Suppressor macrophage treated with lipopolysaccharide for 1 hour (primary cell): ENCODE results near the gene ARL15.
A peak's percentile ranks its signal among the peaks of the same experiment; 100 is the strongest.
"Not testable (repeated sequence)": the region's sequence is repeated elsewhere in the genome, so short reads cannot be mapped to it uniquely, and the experiment has no call there.

Experiments used
- DNase-seq, 3 donors: peaks; one replicate each; pipeline ENCODE4 v3.0.0-alpha.2; 2020 to 2022

ARL15 gene

DNA sequence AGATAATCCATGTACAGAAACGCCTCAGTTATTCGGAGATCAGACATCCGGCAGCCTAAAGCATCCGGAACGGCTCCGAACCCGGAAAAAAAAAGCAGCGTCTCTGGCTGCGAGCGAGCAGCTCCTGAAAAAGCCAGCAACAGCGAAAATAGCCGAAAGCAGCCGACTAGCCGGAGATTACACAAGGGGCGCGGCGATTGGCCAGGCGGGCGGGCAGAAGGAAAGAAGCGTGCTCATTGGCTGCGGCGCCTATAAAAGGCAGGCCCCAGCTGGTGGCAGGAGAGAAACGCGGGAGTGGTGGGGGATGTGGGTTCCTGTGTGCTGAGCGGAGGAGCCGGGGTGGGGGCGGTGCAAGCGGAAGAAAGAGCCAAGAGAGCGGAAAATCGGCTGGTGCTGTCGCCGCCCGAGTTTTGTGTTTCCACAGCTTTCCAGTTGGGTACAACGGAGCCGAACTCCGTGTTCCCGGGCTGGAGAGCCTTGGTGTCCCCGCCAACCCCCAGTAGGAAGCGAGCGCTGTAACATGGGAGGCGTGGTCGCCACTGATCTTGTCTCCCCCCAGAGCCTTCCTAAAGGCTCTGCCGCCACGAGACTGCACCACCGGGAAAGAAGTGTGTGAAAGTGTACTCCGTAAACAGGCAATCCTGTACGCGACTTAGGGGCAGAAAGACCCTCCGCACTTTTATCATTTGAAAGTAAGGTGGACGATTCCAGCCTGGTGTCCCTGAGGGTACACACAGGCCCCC, at the start of gene ARL15:
TSS of gene ARL15 (minus strand) at position 141 of the 743 bp plus-strand sequence.
- peak; percentile 98 to 99 (median 99) for DNase-seq

DNA sequence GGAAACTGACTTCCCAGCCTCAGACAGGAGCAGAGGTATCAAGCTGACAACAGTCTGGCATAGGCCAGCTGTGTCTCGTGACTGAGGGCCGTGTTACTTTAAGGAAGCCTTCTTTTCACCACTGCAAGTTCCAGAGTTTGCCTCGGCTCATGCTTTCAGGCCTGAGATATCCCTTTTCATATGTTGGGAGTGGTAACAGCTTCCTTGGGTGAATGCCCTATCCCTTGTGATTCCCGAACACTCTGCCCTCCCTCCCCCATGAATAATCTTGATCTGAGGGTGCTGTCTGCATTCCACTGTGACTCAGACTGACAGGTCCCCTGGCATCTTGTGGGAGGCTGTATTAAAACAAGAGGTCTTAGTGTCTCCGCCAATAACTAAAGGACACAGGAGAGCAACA, 49.7 kb upstream of the ARL15 start:
- DNase-seq: no peak

DNA sequence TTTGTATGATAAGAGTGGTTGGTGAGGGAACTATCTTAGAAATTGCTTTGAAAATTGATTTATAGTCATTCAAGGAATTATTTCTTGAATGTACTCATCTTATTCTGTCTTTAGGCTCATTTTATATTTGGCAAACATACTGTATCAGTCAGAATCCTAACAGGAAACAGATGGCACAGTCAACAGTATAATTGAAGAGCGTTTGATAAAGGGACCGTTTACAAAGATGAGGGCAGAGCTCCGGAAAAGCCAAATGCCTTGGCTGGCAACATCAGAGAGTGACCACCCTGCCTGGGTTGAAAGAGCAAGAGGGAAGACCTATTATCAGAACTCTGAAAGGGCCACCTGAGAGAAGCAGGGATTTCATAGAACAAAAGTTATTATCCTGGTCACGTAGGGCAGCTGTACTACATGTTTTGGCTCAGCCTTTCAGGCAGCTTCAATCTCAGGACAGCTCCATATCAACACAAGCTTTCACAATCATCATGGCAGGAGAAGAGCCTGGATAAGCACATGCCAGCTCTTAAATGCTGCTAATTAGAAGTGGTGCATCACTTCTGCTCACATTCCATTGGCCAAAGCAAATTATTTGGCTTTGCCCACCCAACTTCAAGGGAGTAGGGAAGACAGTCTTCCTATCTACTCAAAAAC, 47.2 kb upstream of the ARL15 start:
- DNase-seq: no peak

DNA sequence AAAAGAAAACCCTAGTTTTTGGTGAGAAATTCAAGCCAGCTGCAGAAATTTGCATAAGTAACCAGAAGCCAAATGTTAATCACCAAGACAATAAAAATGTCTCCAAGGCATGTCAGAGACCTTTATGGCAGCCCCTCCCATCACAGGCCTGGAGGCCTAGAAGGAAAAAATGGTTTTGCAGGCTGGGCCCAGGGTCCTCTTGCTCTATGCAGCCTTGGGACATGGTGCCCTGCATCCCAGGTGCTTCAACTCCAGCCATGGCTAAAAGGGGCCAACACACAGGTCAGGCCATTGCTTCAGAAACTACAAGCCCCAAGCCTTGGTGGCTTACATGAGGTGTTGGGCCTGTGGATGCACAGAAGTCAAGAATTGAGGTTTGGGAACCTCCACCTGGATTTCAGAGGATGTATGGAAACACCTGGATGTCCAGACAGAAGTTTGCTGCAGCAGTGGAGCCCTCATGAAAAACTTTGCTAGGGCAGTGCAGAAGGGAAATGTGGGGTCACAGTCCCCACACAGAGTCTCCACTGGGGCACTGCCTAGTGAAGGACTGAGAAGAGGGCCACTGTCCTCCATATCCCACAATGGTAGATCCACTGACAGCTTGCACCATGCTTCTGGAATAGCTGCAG, 43.7 kb upstream of the ARL15 start:
- not testable (repeated sequence) for DNase-seq

DNA sequence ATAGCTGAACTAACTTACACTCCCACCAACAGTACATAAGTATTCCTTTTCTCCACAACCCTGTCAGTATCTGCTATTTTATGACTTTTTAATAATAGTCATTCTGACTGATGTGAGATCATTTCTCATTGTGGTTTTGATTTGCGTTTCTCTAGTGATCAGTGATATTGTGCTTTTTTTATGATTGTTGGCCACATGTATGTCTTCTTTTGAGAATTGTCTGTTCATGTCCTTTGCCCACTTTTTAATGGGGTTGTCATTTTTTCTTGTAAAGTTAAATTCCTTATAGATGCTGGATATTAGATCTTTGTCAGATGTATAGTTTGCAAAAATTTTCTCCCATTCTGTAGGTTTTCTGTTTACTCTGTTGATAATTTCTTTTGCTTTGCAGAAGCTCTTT, 42.2 kb upstream of the ARL15 start:
- not testable (repeated sequence) for DNase-seq

DNA sequence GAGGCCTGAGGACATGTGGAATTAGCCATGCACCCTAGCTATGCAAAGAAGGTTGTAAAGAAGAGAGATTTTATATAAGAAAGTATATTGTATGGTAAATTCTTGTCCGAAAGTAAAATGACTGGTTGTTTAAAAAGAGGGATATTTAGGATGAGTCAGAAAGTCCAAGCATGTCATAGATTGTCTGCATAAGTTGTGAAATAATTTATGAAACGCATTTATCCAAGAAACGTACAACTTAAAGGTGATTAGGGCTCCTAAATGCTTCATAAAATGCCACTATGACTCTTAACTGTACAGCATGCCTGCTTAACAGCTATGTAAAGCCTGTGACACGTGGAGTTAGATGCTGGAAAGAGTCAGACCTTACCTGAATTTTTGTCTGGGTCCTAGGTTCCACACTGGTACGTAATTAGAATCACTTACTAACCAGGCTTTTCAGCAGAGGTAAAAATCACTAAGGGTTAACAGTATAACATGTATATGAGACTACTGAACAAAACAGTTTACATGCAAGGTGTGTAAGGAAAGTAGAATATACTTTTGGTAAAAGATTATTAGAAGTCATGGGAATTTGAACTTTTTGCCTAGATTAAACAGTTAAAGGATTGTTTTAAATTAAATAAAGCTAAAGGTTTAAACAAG, 37.0 kb upstream of the ARL15 start:
- no peak for DNase-seq

DNA sequence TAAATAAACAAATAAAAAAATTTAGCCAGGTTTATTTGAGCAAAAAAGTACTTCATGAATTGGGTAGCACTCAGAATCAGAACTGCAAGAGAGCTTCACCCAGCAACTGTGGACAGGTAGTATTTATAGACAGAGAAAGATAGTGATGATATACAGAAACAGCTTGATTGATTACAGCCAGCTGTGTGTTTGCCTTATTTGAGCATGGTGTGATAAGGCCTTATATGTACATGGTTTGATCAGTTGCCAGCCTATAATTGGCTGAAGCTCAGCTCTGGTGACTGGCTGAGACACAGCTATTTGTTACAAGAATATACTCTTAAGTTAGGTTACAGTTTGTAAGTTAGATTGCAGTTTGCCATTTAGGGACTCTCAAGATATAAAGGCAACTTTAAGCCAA, 34.3 kb upstream of the ARL15 start:
- no peak for DNase-seq

DNA sequence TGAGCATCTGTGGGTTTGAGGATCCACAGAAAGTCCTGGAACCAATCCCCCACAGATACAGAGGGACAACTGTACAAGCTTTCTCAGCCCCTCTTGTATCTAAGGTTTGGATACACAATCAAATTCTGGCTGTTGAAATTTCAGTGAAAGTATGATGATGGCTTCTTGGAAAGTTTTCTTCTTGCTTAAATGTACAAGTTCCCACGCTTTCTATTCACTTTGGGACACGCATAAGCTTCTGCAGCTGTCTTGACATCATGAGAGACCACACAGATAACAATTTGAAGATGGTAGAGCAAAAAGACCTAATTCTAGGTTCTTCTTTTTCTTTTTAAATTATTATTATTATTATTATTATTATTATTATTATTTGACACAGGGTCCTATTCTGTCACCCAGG, 31.6 kb upstream of the ARL15 start:
- DNase-seq: no peak

DNA sequence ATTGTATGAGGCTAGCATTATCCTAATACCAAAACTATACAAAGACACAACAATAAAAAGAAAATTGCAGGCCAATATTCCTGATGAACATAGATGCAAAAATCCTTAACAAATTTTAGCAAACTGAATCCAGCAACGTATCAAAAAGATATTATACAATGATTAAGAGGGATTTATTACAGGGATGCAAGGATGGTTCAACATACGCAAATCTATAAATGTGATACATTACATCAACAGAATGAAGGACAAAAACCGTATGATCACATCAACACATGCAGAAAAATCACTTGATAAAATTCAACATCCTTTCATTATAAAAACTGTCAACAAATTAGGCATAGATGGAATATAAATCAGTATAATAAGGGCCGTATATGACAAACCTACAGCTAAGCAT, 27.1 kb upstream of the ARL15 start:
- no peak for DNase-seq

DNA sequence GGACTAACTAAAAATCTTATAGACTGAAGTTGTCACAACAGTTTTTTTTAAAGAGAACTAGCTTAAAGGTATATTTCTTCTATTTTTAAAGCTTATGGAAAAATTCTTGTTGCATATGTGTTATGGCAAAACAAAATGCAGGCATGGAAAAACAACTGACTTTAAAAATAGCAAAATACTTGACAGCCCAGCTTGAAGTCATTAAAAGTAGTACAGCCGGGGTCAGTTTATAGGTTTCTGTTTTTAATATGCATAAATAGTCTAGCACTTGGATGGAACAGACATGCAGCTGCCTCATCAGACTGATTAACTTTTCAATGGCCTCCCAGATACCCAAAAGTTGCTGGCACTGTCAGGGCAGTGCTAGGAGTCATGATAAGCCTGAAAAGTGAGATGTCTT, 22.3 kb upstream of the ARL15 start:
- no peak for DNase-seq

DNA sequence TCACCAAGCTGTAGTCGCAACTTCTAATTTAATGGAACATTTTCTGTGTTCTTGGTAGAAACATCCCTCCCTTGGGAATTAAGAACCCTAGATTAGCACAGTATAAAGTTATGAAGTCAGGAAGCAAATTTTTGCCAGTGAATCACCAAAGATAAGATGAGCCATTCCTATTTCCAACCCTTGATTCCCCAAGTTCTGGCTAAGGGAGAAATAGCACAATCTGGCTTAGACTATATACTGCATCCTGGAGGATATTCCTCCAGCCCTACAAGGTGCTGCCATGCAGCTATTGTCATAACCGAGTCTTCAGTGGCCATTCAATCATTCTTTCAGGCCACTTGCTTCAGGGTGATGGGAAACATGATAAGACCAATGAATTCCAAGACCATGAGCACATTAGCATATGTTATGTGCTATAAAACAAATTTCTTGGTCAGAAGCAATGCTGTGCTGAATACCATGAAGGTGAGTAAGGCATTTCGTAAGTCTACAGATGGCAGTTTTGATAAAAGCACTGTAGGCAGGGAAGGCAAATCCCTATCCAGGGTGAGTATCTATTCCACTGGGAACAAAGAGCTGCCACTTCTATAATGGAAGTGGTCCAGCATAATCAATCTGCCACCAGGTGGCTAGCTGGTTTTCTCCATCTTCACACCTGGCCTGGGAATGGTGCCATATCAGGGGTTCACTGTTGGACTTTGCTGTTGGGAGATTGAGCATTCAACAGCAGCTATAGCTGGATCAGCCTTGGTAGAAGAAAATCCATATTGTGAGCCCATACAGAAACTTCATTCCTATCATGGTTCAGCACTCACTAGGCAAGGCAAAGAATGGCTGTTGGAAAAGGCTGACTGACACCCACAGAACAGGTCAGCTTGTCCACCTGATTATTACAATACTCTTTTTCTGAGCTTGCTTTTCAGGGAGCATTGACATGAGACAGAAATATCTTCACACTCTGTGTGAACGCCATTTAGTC, 19.6 kb upstream of the ARL15 start:
- no peak for DNase-seq

DNA sequence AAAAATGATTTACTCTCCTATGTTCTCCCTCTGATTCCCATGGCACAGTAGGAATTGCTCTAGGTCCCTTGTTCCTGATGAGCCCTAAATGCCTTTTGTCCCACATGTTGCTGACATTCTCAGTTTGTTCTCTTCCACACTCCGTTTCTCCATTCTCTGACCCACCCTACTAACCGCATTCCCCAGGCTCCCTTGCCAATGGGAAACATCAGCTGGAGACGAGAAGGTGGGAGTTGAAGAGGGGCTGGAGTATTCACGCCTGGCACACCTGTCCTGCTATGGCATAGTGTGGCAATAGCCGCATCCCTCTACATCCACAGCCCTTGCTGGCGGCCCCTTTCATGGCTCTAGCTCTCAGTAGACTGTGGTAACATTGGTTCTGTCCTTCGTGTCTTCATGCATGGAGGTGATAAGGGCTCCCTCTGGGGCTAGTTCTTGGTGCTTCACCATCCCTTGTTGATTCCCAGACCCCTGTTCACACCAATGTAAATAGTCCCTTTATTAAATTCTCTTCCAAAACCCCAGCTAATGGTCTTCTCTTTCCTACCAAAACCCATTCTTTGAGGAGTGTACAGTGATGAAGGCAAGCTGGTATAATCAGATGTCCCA, 16.4 kb upstream of the ARL15 start:
- DNase-seq: no peak

DNA sequence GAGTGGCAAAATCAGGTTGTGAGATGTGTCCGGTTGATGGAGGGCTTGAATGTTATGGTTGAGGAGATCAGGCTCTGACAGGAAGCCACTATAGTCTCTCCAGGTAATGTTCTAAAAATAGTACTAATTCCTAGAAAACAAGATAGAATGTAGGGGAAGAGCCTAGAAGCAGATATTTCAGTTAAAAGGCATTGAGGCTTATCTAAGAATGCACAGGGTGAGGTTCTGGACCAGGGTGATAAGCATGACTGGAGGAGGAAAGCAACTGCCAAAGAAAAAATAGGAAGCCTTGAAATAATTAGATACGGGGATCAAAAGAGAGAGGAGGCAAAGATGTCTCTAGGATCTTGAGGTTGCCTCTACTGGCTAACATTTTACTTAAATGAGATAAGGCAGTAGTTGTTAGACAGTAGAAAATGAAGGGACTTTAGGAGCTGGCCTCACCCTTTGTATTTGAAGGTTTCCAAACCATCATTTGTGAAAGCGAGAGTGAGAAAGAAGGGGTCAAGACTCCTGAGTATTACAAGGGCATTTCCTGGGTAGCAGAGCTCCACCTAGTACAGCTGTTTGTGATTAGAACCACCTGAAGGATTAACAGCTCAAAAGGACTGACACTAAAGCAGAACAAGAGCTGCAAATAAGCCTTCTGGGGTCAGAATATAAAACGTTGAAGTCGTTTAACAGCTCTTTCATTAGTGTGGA, 15.4 kb upstream of the ARL15 start:
- DNase-seq: no peak

DNA sequence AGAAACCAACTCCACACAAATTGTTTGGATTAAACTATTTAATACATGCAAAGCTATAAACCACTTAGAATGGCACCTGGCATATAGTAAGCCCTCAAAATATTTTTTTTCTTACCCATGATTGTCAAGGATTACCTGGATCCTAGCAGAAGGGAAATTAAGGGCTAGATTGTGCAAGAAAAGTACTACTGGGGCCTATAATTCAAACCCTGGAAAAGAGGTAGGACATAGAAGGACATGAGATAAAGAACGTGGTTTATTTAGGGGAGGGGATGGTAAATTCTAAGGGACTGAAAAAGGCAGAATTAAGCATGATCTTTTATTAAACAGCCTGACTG, 14.9 kb upstream of the ARL15 start:
- no peak for DNase-seq

DNA sequence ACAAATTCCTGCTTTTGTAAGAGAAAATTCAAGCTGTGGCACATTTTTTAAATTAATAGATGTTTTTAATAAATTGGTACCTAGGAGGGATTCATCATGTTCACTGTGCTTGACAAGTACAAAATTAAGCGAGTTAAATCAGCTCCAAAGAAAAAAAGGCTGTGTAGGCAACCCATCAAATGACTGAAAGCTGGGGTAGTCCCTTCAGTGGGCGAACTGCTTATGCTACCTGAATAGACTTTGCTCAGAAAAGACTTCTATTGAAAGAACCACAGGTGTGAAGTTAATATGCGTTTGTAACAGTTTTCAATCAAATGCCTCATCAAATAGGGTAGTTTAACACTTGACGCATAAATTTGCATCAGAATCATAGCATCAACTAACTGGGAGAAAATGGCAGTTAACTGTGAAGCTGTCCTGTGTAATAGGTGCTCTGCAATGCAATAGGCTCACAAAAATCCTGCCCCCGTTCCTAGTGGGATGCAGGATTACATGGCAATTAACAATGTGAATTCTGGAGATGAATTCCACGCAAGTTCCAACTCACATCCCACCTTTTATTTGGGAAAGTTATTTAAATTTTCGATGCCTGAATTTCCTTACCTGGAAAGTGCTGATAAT, 14.4 kb upstream of the ARL15 start:
- no peak for DNase-seq

DNA sequence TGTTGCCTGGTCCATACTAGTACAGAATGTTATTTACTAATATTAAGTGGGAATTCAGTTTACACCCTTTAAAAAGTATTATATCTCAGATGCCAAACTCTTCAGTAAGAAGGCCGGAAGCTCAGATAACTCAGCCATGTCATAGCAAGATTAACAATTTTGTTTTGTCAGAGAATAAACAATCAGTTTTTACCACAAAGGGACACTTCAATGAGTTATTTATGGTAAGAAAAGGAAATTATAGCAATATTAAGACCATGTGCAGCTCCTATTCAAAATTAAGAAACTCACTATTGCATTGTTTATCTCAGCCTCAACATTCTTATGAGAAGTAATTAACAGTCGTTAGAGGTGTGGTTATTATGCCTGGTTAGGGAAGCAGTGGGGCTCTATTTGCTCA, 13.1 kb upstream of the ARL15 start:
- DNase-seq: no peak

DNA sequence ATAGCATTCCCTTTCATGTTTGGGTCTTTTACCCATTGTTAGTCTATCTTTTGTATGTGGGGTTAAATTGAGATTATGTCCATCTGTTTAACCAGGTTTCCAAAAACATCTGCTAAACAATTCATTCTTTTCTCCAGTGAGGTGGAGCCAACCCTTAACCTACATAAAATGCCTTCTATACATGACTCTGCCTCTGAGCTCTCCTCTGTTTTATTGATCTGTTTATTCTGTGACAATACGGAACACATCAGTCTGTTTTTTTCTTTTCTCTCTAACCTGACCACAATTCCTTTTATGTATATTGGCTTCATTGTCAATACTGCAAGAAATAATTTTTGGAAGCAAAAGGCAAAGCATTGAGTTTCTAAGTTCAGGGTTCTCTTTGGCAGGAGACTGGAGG, 9.9 kb upstream of the ARL15 start:
- DNase-seq: no peak

DNA sequence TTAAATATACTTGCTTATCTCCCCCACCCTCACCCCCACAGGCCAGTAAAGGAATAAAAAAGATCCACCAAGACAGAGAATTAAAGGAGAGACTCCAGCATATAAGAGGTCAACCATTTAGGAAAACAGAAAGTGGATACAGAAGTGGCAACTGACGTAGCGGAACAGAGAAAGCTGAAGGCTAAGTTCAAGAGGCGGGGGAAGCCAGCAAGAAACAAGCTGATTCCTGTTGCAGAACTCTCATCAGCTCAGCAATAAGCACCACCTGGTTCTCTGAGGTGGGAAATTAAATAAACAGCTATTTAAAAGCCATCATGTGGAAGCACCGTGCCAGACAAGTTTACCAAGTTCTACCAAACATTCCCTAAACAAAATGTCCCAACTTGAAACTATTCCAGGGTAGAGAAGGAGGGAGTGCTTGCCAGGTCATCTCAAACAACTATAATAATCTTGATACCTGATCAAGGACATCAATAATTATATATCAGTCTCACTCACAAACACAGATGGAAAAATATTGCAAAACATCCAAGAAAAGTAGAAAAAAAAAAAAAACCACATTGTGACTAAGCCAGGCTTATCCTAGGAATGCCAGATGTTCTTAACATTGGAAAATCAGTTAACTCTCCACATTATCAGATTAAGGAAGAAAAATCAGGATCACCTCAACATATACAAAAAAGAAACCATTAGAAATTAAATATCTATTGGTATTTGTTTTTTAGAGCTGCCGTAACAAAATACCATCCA, 7.3 kb upstream of the ARL15 start:
- no peak for DNase-seq

DNA sequence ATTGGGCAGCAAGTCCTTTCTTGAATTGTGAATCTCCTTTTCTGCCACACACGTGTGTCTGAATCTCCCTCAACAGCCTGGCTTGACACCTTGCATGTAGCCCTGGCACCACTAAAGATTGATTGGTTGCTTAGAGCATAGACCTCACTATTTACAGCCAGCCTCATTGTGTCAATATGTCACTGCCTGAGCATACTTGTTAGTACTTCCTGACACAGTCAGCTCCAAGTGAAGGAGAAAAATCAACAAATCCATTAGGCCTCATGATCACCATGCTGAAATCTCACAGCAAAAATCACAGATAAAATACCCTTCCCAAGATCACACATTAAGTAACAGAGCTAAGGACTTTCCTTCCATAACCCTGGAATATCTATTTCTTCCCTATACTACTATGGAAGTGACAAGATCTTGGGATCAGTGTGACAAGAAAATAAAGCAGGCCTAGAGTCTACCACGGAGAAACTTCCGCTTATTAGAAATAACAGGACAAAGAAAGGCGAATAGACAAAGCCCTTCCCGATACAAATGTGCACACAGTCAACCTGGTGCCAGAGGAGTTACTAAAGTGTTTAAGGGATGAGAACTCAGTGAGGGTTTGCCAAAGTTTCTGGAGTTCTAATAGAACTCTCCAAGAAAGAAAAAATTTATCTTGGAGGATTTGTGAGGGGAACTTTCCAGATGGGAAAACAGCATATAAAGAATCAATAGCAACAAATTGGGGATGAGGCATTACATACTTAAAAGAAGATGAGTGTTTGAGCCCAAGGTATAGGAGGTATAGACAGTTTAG, 5.6 kb upstream of the ARL15 start:
- no peak for DNase-seq
